Neural crest cell (in vitro differentiated cells): Measurements from ENCODE around the gene LNPEP. TPM values are rescaled to one million over a fixed set of nuclear protein-coding genes. Genes with fewer than 3 reads are reported as not detected.

Experiments
- DNase-seq: peaks from one replicate; pipeline ENCODE4 v3.0.0; 2021; ENCODE audit warnings: low read depth, mixed read lengths, low spot score
- H3K27ac Mint-ChIP-seq: one replicate; pipeline ENCODE4 v1.8.0; 2021; ENCODE audit warnings: mild to moderate bottlenecking, mixed read lengths; ENCODE audit not compliant: unreplicated experiment
- H3K27me3 Mint-ChIP-seq: 2 replicates; pipeline ENCODE4 v1.8.0; 2021; ENCODE audit warnings: low read depth, mild to moderate bottlenecking, mixed read lengths
- H3K36me3 Mint-ChIP-seq: 2 replicates; pipeline ENCODE4 v1.8.0; 2021; ENCODE audit warnings: low read depth, mild to moderate bottlenecking, mixed read lengths
- H3K4me1 Mint-ChIP-seq: 2 replicates; pipeline ENCODE4 v1.8.0; 2021; ENCODE audit warnings: mixed read lengths
- H3K4me3 Mint-ChIP-seq: one replicate; pipeline ENCODE4 v1.8.0; 2021; ENCODE audit warnings: mild to moderate bottlenecking, mixed read lengths
- H3K9me3 Mint-ChIP-seq: 2 replicates; pipeline ENCODE4 v1.8.0; 2021; ENCODE audit warnings: mixed read lengths
- total RNA-seq: library from RNA; stranded (reverse); gene quantifications from 2 replicates; pipeline ENCODE4 v1.2.1, GENCODE V29; 2021
- TF ChIP-seq, protein P1 (sequence below): fragments of 200-600 bp; sonication (generic); conservative IDR thresholded peaks from 2 replicates; pipeline ENCODE4 v1.5.0; 2021; ENCODE audit warnings: antibody characterized with exemption, mild to moderate bottlenecking

The LNPEP gene
- total RNA-seq, 1 donor from 2014 or later = 17.4 TPM

DNA sequence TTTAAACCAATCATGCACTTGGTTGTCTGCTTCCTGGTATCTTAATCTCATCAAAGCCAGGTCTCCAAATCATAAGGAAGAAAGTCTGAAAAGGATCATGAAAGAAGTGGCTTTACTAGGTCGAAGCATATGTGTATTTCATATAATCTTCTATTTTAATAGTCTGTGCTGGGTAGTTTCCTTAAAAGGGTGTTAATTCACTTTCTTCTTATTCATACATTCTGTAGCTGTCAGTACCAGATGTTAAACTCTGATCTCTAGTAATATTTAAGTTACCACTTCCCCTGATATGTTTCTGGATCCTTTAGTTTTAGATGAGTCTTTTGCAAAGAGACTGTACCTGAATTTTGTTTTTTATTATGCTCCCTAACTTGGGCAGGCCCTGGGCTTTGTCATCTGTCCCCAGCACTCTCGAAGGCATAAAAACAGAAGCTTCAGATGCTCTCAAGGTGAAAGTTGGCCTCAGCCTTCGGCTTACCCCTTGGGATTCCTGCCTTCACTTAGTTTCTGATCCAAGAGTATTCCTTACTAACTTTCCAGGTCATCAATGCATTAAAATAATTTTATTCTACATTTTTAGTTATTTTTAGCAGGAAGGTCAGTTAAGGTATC, 15.0 kb upstream of the LNPEP start:
- Mint-ChIP-seq H3K9me3 (no peaks in the 10 kb centered on the region), H3K27me3 (no peaks in the 10 kb centered on the region), H3K4me3 (no peak overlapping the region), H3K27ac (no peak overlapping the region), H3K4me1 (peaks cover 12% of the 10 kb centered on the region), H3K36me3 (no peaks in the 10 kb centered on the region)
- DNase-seq = no peak
- TF ChIP-seq, protein P1, sequence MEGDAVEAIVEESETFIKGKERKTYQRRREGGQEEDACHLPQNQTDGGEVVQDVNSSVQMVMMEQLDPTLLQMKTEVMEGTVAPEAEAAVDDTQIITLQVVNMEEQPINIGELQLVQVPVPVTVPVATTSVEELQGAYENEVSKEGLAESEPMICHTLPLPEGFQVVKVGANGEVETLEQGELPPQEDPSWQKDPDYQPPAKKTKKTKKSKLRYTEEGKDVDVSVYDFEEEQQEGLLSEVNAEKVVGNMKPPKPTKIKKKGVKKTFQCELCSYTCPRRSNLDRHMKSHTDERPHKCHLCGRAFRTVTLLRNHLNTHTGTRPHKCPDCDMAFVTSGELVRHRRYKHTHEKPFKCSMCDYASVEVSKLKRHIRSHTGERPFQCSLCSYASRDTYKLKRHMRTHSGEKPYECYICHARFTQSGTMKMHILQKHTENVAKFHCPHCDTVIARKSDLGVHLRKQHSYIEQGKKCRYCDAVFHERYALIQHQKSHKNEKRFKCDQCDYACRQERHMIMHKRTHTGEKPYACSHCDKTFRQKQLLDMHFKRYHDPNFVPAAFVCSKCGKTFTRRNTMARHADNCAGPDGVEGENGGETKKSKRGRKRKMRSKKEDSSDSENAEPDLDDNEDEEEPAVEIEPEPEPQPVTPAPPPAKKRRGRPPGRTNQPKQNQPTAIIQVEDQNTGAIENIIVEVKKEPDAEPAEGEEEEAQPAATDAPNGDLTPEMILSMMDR = no peak

DNA sequence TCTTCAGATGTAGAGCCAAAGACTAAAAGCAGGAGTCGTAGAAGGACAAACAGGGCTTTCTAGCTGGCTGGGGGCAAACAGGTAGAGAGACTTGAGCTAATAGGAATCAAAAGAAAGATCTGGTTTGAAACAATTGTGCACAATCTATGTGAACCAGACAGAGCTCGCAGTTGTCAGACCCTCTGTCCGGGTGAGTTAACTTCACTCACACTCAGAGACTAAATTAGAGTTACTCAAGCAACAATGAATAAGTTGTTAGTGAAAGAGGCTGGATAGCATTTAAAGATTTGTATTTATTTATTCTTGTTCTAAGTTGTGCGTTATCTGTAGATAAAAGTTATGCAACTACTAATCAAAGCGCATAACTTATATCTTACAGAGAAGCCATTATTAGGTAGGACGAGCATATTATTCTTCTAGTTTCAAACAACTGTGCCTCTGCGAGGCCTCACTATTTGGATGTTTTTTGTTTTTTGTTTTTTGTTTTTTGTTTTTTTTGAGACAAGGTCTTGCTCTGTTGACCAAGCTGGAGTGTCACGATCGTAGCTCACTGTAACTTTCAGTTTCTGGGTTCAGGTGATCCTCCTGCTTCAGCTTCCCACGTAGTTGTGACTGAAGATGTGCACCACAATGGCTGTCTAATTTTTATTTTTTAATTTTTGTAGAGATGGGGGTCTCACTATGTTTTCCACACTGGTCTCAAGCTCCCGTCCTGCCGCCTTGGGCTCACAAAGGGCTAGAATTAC, 13.2 kb upstream of the LNPEP start:
- no peak overlapping the region for H3K4me3 Mint-ChIP-seq
- no peaks in the 10 kb centered on the region for H3K36me3 Mint-ChIP-seq
- H3K4me1 Mint-ChIP-seq = peaks cover 12% of the 10 kb centered on the region
- H3K27ac Mint-ChIP-seq = no peak overlapping the region
- TF ChIP-seq, protein P1 = no peak
- DNase-seq = no peak
- no peaks in the 10 kb centered on the region for H3K9me3 Mint-ChIP-seq
- H3K27me3 Mint-ChIP-seq = no peaks in the 10 kb centered on the region

DNA sequence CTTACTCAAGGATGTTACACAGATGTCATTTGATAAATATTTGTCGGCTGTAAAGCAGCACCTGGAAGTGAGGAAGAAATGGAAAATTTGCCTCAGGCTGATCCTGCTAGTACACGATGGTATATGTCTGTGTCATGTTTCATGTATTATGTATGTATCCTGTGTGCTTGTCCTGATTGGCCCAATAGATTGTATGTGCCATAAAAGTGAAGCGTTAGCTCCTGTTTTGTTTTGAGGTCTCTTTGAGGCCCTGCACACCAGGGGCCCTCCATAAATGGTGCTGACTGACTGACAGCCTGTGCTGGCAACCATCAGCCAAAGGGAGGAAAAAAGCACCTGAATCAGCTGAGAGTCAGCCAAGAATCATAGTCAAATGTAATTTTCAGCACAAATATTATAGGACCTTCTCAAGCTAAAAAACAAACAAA, 11.8 kb upstream of the LNPEP start:
- Mint-ChIP-seq H3K27me3 (no peaks in the 10 kb centered on the region), H3K4me3 (no peak overlapping the region), H3K4me1 (peaks cover 12% of the 10 kb centered on the region), H3K9me3 (no peaks in the 10 kb centered on the region), H3K36me3 (no peaks in the 10 kb centered on the region), H3K27ac (no peak overlapping the region)
- no peak for DNase-seq
- TF ChIP-seq, protein P1 = no peak

DNA sequence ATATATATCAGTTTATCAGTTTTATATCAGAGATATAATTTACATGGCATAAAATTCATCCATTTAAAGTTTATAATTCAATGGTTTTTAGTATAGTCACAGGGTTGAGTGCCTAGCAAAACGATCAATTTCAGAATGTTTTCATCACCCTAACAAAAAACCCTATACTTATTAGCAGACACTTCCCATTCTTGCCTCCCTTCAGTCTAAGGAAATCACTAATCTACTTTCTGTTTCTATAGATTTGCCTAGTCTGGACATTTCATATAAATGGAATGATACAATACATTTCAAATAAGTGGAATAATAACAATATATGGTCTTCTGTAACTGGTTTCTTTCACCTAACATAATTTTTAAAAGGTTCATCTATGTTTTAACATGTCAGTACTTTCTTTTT, 9.6 kb upstream of the LNPEP start:
- Mint-ChIP-seq H3K27me3 (no peaks in the 10 kb centered on the region), H3K9me3 (no peaks in the 10 kb centered on the region), H3K4me3 (no peak overlapping the region), H3K4me1 (peaks cover 18% of the 10 kb centered on the region), H3K36me3 (no peaks in the 10 kb centered on the region), H3K27ac (no peak overlapping the region)
- TF ChIP-seq, protein P1 = no peak
- DNase-seq = no peak

DNA sequence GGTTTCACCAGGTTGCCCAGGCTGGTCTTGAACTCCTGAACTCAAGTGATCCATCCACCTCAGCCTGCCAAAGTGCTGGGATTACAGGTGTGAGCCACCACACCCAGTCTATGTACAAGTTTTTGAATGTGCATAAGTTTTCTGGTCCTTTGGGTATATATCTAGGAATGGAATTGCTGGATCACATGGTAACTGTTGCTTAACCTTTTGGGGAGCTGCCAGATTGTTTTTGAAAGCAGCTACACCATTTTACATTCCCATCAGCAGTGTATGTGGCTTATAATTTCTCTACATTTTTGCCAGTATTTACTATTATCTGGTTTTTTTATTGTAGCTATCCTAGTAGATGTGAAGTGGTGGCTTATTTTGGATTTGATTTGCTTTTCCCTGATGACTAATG, 8.9 kb upstream of the LNPEP start:
- Mint-ChIP-seq H3K27me3 (no peaks in the 10 kb centered on the region), H3K4me3 (no peak overlapping the region), H3K27ac (no peak overlapping the region), H3K4me1 (peaks cover 18% of the 10 kb centered on the region), H3K36me3 (no peaks in the 10 kb centered on the region), H3K9me3 (no peaks in the 10 kb centered on the region)
- TF ChIP-seq, protein P1 = no peak
- DNase-seq = no peak
